Measurements from ENCODE around the gene BRAP. TPM values are rescaled to one million over a fixed set of nuclear protein-coding genes. Genes with fewer than 3 reads are reported as not detected.
"Not testable (repeated sequence)": the region's sequence is repeated elsewhere in the genome, so short reads cannot be mapped to it uniquely, and the experiment has no call there.

BRAP gene
- total RNA-seq, 4 donors from 2014 or later: 12.3 to 28.1 (median 17.7) TPM

DNA sequence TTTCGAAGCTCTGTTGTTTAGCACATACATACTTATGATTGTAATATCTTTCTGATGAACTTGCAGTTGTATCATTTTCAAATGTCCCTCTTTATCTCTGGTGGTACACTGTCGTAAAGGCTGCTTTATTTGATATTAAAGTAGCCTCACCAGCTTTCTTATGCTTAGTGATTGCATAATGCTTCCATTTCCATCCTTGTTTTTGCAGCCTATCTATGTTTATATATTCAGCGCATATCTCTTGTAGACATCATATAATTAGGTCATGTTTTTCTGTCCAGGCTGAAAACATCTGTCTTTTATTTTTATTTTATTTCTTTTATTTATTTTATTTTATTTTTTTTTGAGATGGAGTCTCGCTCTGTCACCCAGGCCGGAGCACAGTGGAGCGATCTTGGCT lies 34.7 kb upstream of the BRAP start:
- TF ChIP-seq, protein P1, sequence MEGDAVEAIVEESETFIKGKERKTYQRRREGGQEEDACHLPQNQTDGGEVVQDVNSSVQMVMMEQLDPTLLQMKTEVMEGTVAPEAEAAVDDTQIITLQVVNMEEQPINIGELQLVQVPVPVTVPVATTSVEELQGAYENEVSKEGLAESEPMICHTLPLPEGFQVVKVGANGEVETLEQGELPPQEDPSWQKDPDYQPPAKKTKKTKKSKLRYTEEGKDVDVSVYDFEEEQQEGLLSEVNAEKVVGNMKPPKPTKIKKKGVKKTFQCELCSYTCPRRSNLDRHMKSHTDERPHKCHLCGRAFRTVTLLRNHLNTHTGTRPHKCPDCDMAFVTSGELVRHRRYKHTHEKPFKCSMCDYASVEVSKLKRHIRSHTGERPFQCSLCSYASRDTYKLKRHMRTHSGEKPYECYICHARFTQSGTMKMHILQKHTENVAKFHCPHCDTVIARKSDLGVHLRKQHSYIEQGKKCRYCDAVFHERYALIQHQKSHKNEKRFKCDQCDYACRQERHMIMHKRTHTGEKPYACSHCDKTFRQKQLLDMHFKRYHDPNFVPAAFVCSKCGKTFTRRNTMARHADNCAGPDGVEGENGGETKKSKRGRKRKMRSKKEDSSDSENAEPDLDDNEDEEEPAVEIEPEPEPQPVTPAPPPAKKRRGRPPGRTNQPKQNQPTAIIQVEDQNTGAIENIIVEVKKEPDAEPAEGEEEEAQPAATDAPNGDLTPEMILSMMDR (IDR thresholded peaks at IDR 0.05): no peak
- no peak for TF ChIP-seq POLR2A (IDR thresholded peaks at IDR 0.05)

DNA sequence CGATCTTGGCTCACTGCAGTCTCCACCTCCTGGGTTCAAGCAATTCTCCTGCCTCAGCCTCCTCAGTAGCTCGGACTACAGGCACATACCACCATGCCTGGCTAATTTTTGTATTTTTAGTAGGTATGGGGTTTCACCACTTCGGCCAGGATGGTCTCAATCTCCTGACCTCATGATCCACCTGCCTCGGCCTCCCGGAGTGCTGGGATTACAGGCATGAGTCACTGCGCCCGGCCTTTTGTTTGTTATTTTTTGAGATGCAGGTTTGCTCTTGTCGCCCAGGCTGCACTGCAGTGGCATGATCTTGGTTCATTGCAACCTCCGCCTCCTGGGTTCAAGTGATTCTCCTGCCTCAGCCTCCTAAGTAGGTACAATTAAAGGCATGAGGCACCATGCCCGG lies 33.6 kb upstream of the BRAP start:
- H3K4me3 ChIP-seq, H3K9me3 ChIP-seq, DNase-seq, H3K27me3 ChIP-seq, H3K4me1 ChIP-seq, H3K27ac ChIP-seq: not testable (repeated sequence)
- H3K36me3 ChIP-seq: peaks cover 0 to 68% (median 3%) of the 10 kb centered on the region in 3 donors

More for the DNA sequence above, 34.7 kb upstream of the BRAP start:
- no peak overlapping the region for H3K27ac ChIP-seq
- no peaks in the 10 kb centered on the region for H3K4me1 ChIP-seq
- no peak for DNase-seq
- H3K4me3 ChIP-seq: no peak overlapping the region
- no peaks in the 10 kb centered on the region for H3K9me3 ChIP-seq
- H3K27me3 ChIP-seq: no peaks in the 10 kb centered on the region
- H3K36me3 ChIP-seq: peaks cover 0 to 59% (median 3%) of the 10 kb centered on the region in 3 donors

DNA sequence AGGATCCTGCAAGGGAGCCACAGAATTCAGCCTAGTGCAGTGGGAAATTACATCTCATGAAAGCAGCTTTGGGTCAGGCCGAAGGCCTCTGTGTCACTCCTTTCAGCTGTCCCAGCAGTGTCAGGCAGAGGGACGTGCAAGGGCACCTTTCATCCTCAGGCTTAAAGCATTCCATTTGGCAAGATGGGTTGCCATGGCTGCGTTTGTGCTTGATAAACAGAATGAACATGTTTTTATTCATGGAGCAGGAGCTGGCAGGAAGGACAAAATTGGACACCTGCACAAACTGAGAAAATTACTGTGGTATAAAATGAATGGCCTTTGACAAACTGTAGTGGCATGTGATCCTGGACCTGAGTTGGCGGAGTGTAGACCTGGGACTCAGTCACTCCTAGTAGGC lies 29.5 kb upstream of the BRAP start:
- Histone ChIP-seq H3K4me1 (no peaks in the 10 kb centered on the region), H3K36me3 (peaks cover 0 to 74% (median 5%) of the 10 kb centered on the region in 3 donors), H3K4me3 (no peak overlapping the region), H3K27me3 (no peaks in the 10 kb centered on the region), H3K9me3 (no peaks in the 10 kb centered on the region), H3K27ac (no peak overlapping the region)
- no peak for TF ChIP-seq POLR2A (IDR thresholded peaks at IDR 0.05)
- TF ChIP-seq, protein P1 (IDR thresholded peaks at IDR 0.05): no peak
- no peak for DNase-seq

DNA sequence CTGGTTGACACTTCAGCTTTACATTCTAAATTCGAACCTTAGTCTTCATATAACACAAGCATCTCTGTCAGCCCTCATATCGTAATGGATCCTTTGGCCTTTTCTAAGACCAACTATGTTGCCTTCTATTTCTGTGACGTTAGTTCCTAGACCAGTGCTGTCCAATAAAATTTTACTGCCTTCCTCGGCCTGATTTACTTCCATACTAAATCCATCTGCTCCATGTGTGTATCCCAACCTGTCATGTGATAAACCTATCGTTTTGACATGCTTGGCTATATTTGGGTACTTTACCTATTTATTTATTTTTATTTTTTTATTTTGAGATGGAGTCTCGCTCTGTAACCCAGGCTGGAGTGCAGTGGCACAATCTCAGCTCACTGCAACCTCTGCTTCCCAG lies 20.4 kb upstream of the BRAP start:
- Histone ChIP-seq H3K27ac (no peak overlapping the region), H3K27me3 (no peaks in the 10 kb centered on the region), H3K4me3 (no peak overlapping the region), H3K9me3 (no peaks in the 10 kb centered on the region), H3K36me3 (peaks cover 0 to 83% (median 0%) of the 10 kb centered on the region in 3 donors), H3K4me1 (no peaks in the 10 kb centered on the region)
- DNase-seq: no peak
- TF ChIP-seq POLR2A (IDR thresholded peaks at IDR 0.05): no peak
- TF ChIP-seq, protein P1 (IDR thresholded peaks at IDR 0.05): no peak

DNA sequence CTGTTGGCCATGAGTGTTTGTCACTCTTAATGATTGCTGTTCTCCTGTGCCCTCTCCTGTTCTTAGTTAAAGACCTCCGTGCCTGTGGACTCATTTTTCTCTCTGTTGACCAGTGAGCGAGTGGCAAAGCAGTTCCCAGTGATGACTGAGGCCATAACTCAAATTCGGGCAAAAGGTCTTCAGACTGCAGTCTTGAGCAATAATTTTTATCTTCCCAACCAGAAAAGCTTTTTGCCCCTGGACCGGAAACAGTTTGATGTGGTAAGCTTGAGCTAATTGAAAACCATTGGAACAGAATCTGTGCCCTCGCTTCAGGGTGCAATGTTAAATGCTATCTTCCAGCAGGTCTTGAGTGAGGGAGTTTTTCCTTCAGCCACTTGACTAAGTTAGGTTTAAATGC lies 19.9 kb upstream of the BRAP start:
- TF ChIP-seq POLR2A (IDR thresholded peaks at IDR 0.05): no peak
- TF ChIP-seq, protein P1 (IDR thresholded peaks at IDR 0.05): no peak
- peaks cover 0 to 79% (median 0%) of the 10 kb centered on the region in 3 donors for H3K36me3 ChIP-seq
- no peak for DNase-seq
- no peaks in the 10 kb centered on the region for H3K4me1 ChIP-seq
- no peaks in the 10 kb centered on the region for H3K27me3 ChIP-seq
- H3K4me3 ChIP-seq: no peak overlapping the region
- no peaks in the 10 kb centered on the region for H3K9me3 ChIP-seq
- H3K27ac ChIP-seq: no peak overlapping the region

DNA sequence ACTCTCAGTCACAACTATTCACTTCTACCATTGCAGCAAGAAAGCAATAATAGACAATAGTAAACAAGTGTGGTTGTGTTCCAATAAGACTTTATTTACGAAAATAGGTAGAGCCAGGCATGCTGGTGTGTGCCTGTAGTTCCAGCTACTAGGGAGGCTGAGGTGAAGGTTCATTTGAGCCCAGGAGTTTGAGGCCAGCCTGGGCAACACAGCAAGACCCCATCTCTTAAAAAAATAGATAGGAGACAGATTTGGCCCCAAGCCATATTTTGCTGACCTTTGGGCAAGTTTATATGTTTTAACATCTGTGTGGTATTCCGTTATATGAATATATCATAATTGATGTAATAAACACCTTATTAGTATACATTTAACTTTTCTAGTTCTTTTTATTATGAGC lies 14.2 kb upstream of the BRAP start:
- Histone ChIP-seq H3K27ac (no peak overlapping the region), H3K4me3 (no peak overlapping the region), H3K27me3 (no peaks in the 10 kb centered on the region), H3K4me1 (no peaks in the 10 kb centered on the region), H3K9me3 (no peaks in the 10 kb centered on the region), H3K36me3 (peaks cover 0 to 73% (median 0%) of the 10 kb centered on the region in 3 donors)
- no peak for TF ChIP-seq POLR2A (IDR thresholded peaks at IDR 0.05)
- TF ChIP-seq, protein P1 (IDR thresholded peaks at IDR 0.05): no peak
- DNase-seq: no peak

Measured in Peyer's patch (tissue), 4 donors.